Hypothalamus (tissue), 51 donors: ENCODE results near the gene TEKT5.
A peak's percentile ranks its signal among the peaks of the same experiment; 100 is the strongest.
"Not testable (repeated sequence)": the region's sequence is repeated elsewhere in the genome, so short reads cannot be mapped to it uniquely, and the experiment has no call there.

Source experiments
- DNase-seq, 51 donors: peaks; one replicate each; lab custom pipeline; 2025; lab: John Stamatoyannopoulos, UW

TEKT5 gene

GRCh38 chr16:10694830-10695229 is at the start of gene TEKT5:
Gene TEKT5, minus strand, starts transcription at chr16:10694930. Its CDS starts 57 bp downstream, at chr16:10694873.
- no peak for DNase-seq

GRCh38 chr16:10743610-10744369 is 49.1 kb upstream of the TEKT5 start, which contains the start of gene NUBP1:
Gene NUBP1, plus strand, starts transcription at chr16:10743842. Its CDS starts 22 bp downstream, at chr16:10743864.
- peak; percentile 91 to 100 (median 99) for DNase-seq

GRCh38 chr16:10743227-10743609 is 48.5 kb upstream of the TEKT5 start:
- no peak for DNase-seq

- peak in 1 of 51 donors; percentile 10 for DNase-seq
Observed at GRCh38 chr16:10741844-10742243, 47.1 kb upstream of the TEKT5 start.

GRCh38 chr16:10741249-10741648 is 46.5 kb upstream of the TEKT5 start:
- not testable (repeated sequence) for DNase-seq

- no peak for DNase-seq
Observed at GRCh38 chr16:10740845-10741208, 46.1 kb upstream of the TEKT5 start.

GRCh38 chr16:10740000-10740844 is 45.5 kb upstream of the TEKT5 start:
- no peak for DNase-seq

GRCh38 chr16:10738231-10739077 is 43.7 kb upstream of the TEKT5 start:
- DNase-seq, result peak in 33 of 51 donors; percentile 13 to 77 (median 49)

GRCh38 chr16:10737068-10737625 is 42.4 kb upstream of the TEKT5 start:
- DNase-seq, result peak in 30 of 51 donors; percentile 14 to 76 (median 37)

GRCh38 chr16:10731790-10732189 is 37.1 kb upstream of the TEKT5 start:
- DNase-seq, result no peak

GRCh38 chr16:10729104-10730048 is 34.6 kb upstream of the TEKT5 start:
- peak in 3 of 51 donors; percentile 20 to 31 (median 28) for DNase-seq

- no peak for DNase-seq
Observed at GRCh38 chr16:10728003-10728887, 33.5 kb upstream of the TEKT5 start.

GRCh38 chr16:10708969-10709368 is 14.2 kb upstream of the TEKT5 start:
- DNase-seq, result no peak

GRCh38 chr16:10699756-10700155 is 5.0 kb upstream of the TEKT5 start:
- no peak for DNase-seq

GRCh38 chr16:10694306-10694705 is 424 bp downstream of the TEKT5 start:
- no peak for DNase-seq

GRCh38 chr16:10693889-10694288 is 841 bp downstream of the TEKT5 start:
- DNase-seq, result no peak

- DNase-seq, result no peak
Observed at GRCh38 chr16:10692470-10692869, 2.3 kb downstream of the TEKT5 start.

- DNase-seq, result no peak
Observed at GRCh38 chr16:10688726-10689125, 6.0 kb downstream of the TEKT5 start.
